Stimulated activated naive CD8-positive, alpha-beta T cell treated with anti-CD3 and anti-CD28 coated beads, Interleukin-15, Interleukin-2, amounts not matched to agents 100 ng/mL and 50 ng/mL, for 24 hours (primary cell): ENCODE results near the gene DISC1.
"Not testable (repeated sequence)": the region's sequence is repeated elsewhere in the genome, so short reads cannot be mapped to it uniquely, and the experiment has no call there.

Source experiments
- H3K27ac Mint-ChIP-seq: one replicate; pipeline ENCODE4 v1.8.0; 2021; ENCODE audit warnings: mild to moderate bottlenecking, mixed read lengths
- H3K27me3 Mint-ChIP-seq: one replicate; pipeline ENCODE4 v1.8.0; 2021; ENCODE audit warnings: mixed read lengths
- H3K36me3 Mint-ChIP-seq: one replicate; pipeline ENCODE4 v1.8.0; 2021; ENCODE audit warnings: low read depth, mixed read lengths
- H3K4me1 Mint-ChIP-seq: one replicate; pipeline ENCODE4 v1.8.0; 2021; ENCODE audit warnings: low read depth, mixed read lengths
- H3K4me3 Mint-ChIP-seq: one replicate; pipeline ENCODE4 v1.8.0; 2021; ENCODE audit warnings: mild to moderate bottlenecking, mixed read lengths
- H3K9me3 Mint-ChIP-seq: one replicate; pipeline ENCODE4 v1.8.0; 2021; ENCODE audit warnings: mixed read lengths

The DISC1 gene

GRCh38 chr1:231639819-231640218, 13.2 kb downstream of the DISC1 start:
- no peaks in the 10 kb centered on the region for H3K27me3 Mint-ChIP-seq
- H3K27ac Mint-ChIP-seq: no peak overlapping the region
- peaks cover 16% of the 10 kb centered on the region for H3K4me1 Mint-ChIP-seq
- no peak overlapping the region for H3K4me3 Mint-ChIP-seq
- peaks cover 8% of the 10 kb centered on the region for H3K9me3 Mint-ChIP-seq
- peaks cover 8% of the 10 kb centered on the region for H3K36me3 Mint-ChIP-seq

- not testable (repeated sequence) for H3K36me3 Mint-ChIP-seq, H3K9me3 Mint-ChIP-seq, H3K27ac Mint-ChIP-seq, H3K27me3 Mint-ChIP-seq
- Mint-ChIP-seq H3K4me1 (peaks cover 16% of the 10 kb centered on the region), H3K4me3 (peak overlapping the region; percentile 18)
These were observed 14.9 kb downstream of the DISC1 start for GRCh38 chr1:231641444-231641843.

DNA sequence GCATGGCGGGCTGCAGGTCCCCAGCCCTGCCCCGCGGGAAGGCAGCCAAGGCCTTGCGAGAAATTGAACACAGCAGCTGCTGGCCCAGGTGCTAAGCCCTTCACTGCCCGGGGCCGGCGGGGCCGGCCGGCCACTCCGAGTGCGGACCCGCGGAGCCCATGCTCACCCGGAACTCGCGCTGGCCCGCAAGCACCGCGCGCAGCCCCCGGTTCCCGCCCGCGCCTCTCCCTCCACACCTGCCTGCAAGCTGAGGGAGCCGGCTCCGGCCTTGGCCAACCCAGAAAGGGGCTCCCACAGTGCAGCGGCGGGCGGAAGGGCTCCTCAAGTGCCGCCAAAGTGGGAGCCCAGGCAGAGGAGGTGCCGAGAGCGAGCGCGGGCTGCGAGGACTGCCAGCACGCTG, 15.5 kb downstream of the DISC1 start:
- not testable (repeated sequence) for H3K36me3 Mint-ChIP-seq, H3K27ac Mint-ChIP-seq, H3K9me3 Mint-ChIP-seq, H3K27me3 Mint-ChIP-seq, H3K4me3 Mint-ChIP-seq
- peaks cover 16% of the 10 kb centered on the region for H3K4me1 Mint-ChIP-seq

- no peak overlapping the region for H3K27ac Mint-ChIP-seq
- no peaks in the 10 kb centered on the region for H3K27me3 Mint-ChIP-seq
- H3K4me1 Mint-ChIP-seq: peaks cover 14% of the 10 kb centered on the region
- peaks cover 4% of the 10 kb centered on the region for H3K36me3 Mint-ChIP-seq
- no peak overlapping the region for H3K4me3 Mint-ChIP-seq
- peaks cover 4% of the 10 kb centered on the region for H3K9me3 Mint-ChIP-seq
These were observed 16.0 kb downstream of the DISC1 start for GRCh38 chr1:231642618-231643017.

- Mint-ChIP-seq H3K9me3 (no peaks in the 10 kb centered on the region), H3K27me3 (no peaks in the 10 kb centered on the region)
These were observed 16.7 kb downstream of the DISC1 start for GRCh38 chr1:231643071-231643934.

DNA sequence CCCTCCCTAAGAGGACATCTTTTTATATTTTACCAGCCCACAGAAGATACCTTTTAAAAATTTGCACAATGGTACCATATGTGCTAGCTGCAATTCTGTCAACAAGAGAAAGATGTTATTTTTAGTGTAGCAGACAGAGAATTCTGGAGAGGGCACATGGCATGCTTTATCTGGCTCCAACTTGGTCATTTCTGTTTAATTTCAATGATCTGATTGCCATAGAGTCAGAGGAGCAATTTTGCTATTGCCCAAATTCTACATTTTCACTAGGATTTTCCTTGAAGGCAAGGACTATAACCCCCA, 17.3 kb downstream of the DISC1 start:
- Mint-ChIP-seq H3K4me3 (no peak overlapping the region), H3K4me1 (peaks cover 1% of the 10 kb centered on the region), H3K27ac (no peak overlapping the region), H3K36me3 (peaks cover 1% of the 10 kb centered on the region), H3K9me3 (peaks cover under 1% of the 10 kb centered on the region), H3K27me3 (no peaks in the 10 kb centered on the region)

More at GRCh38 chr1:231643071-231643934, 16.7 kb downstream of the DISC1 start:
- Mint-ChIP-seq H3K36me3 (no peaks in the 10 kb centered on the region), H3K4me1 (peaks cover 7% of the 10 kb centered on the region), H3K4me3 (no peak overlapping the region), H3K27ac (no peak overlapping the region)

DNA sequence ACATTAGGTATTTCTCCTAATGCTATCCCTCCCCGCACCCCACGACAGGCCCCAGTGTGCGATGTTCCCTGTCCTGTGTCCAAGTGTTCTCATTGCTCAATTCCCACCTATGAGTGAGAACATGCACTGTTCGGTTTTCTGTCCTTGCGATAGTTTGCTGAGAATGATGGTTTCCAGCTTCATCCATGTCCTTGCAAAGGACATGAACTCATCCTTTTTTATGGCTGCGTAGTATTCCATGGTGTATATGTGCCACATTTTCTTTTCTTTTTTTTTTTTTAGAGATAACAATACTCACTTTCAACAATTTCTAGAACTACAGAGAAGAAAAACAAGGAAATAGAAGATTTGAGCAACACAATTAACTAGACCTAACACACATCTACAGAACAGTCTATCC, 19.0 kb downstream of the DISC1 start:
- H3K9me3 Mint-ChIP-seq, H3K27me3 Mint-ChIP-seq, H3K27ac Mint-ChIP-seq, H3K4me3 Mint-ChIP-seq, H3K36me3 Mint-ChIP-seq: not testable (repeated sequence)
- peaks cover 15% of the 10 kb centered on the region for H3K4me1 Mint-ChIP-seq

- not testable (repeated sequence) for H3K36me3 Mint-ChIP-seq, H3K4me3 Mint-ChIP-seq, H3K27ac Mint-ChIP-seq, H3K9me3 Mint-ChIP-seq, H3K27me3 Mint-ChIP-seq
- peaks cover 20% of the 10 kb centered on the region for H3K4me1 Mint-ChIP-seq
These were observed 19.6 kb downstream of the DISC1 start for GRCh38 chr1:231646165-231646564.

GRCh38 chr1:231651621-231652260, 25.2 kb downstream of the DISC1 start:
- not testable (repeated sequence) for H3K36me3 Mint-ChIP-seq, H3K27ac Mint-ChIP-seq, H3K4me3 Mint-ChIP-seq, H3K9me3 Mint-ChIP-seq, H3K27me3 Mint-ChIP-seq
- H3K4me1 Mint-ChIP-seq: peaks cover 39% of the 10 kb centered on the region

DNA sequence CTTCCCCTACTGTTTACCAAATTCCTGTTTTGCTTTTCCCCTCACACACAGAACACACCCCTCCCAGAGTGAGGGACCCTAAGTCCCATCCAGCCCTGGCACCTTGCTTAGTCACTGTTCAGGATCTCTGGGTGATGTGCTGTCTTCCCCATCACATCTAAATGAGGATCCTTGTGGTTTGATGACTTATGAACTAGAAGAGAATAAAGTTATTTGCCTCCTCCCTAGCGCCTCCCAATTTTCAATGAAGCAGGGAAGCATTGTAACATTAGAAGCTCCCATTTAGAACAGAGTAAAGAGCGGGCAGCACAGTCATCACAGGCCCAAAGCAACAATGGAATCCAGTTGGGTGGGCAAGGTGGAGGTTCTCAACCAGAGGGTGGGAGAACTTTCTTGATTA, 27.0 kb downstream of the DISC1 start:
- no peak overlapping the region for H3K27ac Mint-ChIP-seq
- peaks cover 46% of the 10 kb centered on the region for H3K4me1 Mint-ChIP-seq
- no peak overlapping the region for H3K4me3 Mint-ChIP-seq

GRCh38 chr1:231656741-231657140, 30.2 kb downstream of the DISC1 start:
- Mint-ChIP-seq H3K36me3 (peaks cover 21% of the 10 kb centered on the region), H3K27ac (no peak overlapping the region)

More for the DNA sequence above, 27.0 kb downstream of the DISC1 start:
- Mint-ChIP-seq H3K9me3 (peaks cover 15% of the 10 kb centered on the region), H3K36me3 (peaks cover 11% of the 10 kb centered on the region), H3K27me3 (no peaks in the 10 kb centered on the region)

GRCh38 chr1:231658223-231658622, 31.6 kb downstream of the DISC1 start:
- H3K27me3 Mint-ChIP-seq, H3K27ac Mint-ChIP-seq, H3K4me3 Mint-ChIP-seq: not testable (repeated sequence)
- Mint-ChIP-seq H3K9me3 (peaks cover 22% of the 10 kb centered on the region), H3K4me1 (peaks cover 32% of the 10 kb centered on the region), H3K36me3 (peaks cover 27% of the 10 kb centered on the region)

More at GRCh38 chr1:231656741-231657140, 30.2 kb downstream of the DISC1 start:
- Mint-ChIP-seq H3K27me3 (no peaks in the 10 kb centered on the region), H3K9me3 (peaks cover 18% of the 10 kb centered on the region), H3K4me1 (peaks cover 42% of the 10 kb centered on the region), H3K4me3 (no peak overlapping the region)

DNA sequence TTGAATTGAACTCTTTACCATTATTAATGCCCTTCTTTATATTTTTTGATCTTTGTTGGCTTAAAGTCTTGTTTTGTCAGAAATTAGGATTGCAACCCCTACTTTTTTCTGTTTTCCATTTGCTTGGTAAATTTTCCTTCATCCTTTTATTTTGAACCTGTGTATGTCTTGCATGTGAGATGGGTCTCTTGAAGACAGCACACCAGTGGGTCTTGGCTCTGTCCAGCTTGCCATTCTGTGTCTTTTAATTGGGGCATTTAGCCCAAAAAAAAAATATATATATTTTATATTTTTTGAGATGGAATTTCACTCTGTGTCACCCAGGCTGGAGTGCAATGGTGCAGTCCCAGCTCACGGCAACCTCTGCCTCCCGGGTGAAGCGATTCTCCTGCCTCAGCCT, 33.6 kb downstream of the DISC1 start:
- H3K27me3 Mint-ChIP-seq: no peaks in the 10 kb centered on the region
- H3K4me1 Mint-ChIP-seq: peaks cover 26% of the 10 kb centered on the region
- no peak overlapping the region for H3K4me3 Mint-ChIP-seq
- H3K27ac Mint-ChIP-seq: no peak overlapping the region
- peaks cover 31% of the 10 kb centered on the region for H3K36me3 Mint-ChIP-seq
- H3K9me3 Mint-ChIP-seq: peaks cover 26% of the 10 kb centered on the region

GRCh38 chr1:231663211-231663792, 36.7 kb downstream of the DISC1 start:
- H3K9me3 Mint-ChIP-seq: peaks cover 19% of the 10 kb centered on the region
- peaks cover 22% of the 10 kb centered on the region for H3K4me1 Mint-ChIP-seq
- H3K27me3 Mint-ChIP-seq: no peaks in the 10 kb centered on the region

DNA sequence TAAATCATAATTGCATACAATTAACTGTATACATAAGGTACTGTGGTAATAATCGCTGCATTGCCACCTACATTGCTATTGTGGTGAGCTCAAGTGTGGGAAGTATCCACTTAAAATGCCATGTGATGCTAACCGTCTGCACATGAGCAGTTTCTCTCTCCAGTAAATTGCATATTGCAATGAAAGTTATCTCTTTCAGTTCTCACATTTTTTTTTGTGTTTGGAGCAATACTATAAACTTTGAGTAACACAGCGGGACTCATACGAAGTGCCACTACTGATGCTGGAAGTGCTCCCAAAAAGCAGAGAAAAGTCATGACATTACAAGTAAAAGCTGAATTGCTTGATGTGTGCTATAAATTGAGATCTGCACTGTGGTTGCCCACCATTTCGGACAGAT, 38.5 kb downstream of the DISC1 start:
- Mint-ChIP-seq H3K4me3 (no peak overlapping the region), H3K27ac (no peak overlapping the region), H3K27me3 (no peaks in the 10 kb centered on the region), H3K4me1 (peaks cover 7% of the 10 kb centered on the region), H3K36me3 (peaks cover 33% of the 10 kb centered on the region), H3K9me3 (peaks cover 33% of the 10 kb centered on the region)

More at GRCh38 chr1:231663211-231663792, 36.7 kb downstream of the DISC1 start:
- no peak overlapping the region for H3K4me3 Mint-ChIP-seq
- H3K27ac Mint-ChIP-seq: no peak overlapping the region
- H3K36me3 Mint-ChIP-seq: peaks cover 25% of the 10 kb centered on the region
